ENCODE results near the gene HYCC1.
"Not testable (repeated sequence)": the region's sequence is repeated elsewhere in the genome, so short reads cannot be mapped to it uniquely, and the experiment has no call there.

- not testable (repeated sequence) for TF ChIP-seq CTCF (IDR thresholded peaks at IDR 0.05 in 2 of 3, conservative IDR thresholded peaks at IDR 0.05 in 1 of 3; ENCODE audit: insufficient read depth in 2 of 3, low read depth in 1 of 3, low read length in 3 of 3); MAX (CRISPR knock-in tag; IDR thresholded peaks at IDR 0.05); FOXK1 (CRISPR knock-in tag; IDR thresholded peaks at IDR 0.05; ENCODE audit: borderline replicate concordance)
Measured at GRCh38 chr7:23039674-23040073, 25.7 kb upstream of the HYCC1 start.

Data from K562 (cell line).